Loucy (cell line): ENCODE data around the gene HES5.

Source experiments
- CTCF ChIP-seq: fragments of 200-600 bp; sonication (generic); conservative IDR thresholded peaks from 2 replicates; pipeline ENCODE4 v1.5.1; 2014; ENCODE audit warnings: mild to moderate bottlenecking, antibody characterized with exemption, low read length
- EZH2phosphoT487 ChIP-seq: fragments of 200-600 bp; IDR thresholded peaks from 2 replicates; pipeline ENCODE4 v1.6.1; 2018; ENCODE audit warnings: antibody characterized with exemption, mild to moderate bottlenecking, moderate library complexity, borderline replicate concordance

- TF ChIP-seq CTCF (no peak; the same call in 1 of the 2 replicates), EZH2phosphoT487 (no peak)
Observed at GRCh38 chr1:2514863-2515762, 14.9 kb downstream of the HES5 start.
